Neural cell (in vitro differentiated cells): ENCODE data around the gene FOXL3. TPM values are rescaled to one million over a fixed set of nuclear protein-coding genes. Genes with fewer than 3 reads are reported as not detected.

ENCODE experiments used
- H2AFZ ChIP-seq: fragments of 200-600, 300-800 bp; sonication (generic), shearing (Covaris generic); 2 replicates; pipeline ENCODE4 v1.6.0; 2014; ENCODE audit warnings: low read depth, mild to moderate bottlenecking, antibody characterized with exemption, low read length, moderate library complexity
- H3F3A ChIP-seq: fragments of 200-600 bp; shearing (Covaris generic); 2 replicates; pipeline ENCODE4 v1.6.1; 2016; ENCODE audit warnings: mild to moderate bottlenecking, moderate library complexity, mixed read lengths, antibody characterized with exemption, low read length; ENCODE audit not compliant: insufficient read depth, poor library complexity, severe bottlenecking
- H3K27ac ChIP-seq: fragments of 200-600, 300-800 bp; sonication (generic), shearing (Covaris generic); 2 replicates; pipeline ENCODE4 v1.5.1; 2014; ENCODE audit warnings: mild to moderate bottlenecking, low read length, moderate library complexity
- H3K27me3 ChIP-seq: fragments of 300-800, 200-600 bp; sonication (generic), shearing (Covaris generic); 2 replicates; pipeline ENCODE4 v1.6.0; 2014; ENCODE audit warnings: mild to moderate bottlenecking, low read depth, low read length, moderate library complexity; ENCODE audit not compliant: insufficient read depth
- H3K36me3 ChIP-seq: fragments of 300-800, 200-600 bp; sonication (generic), shearing (Covaris generic); 2 replicates; pipeline ENCODE4 v1.5.1; 2014; ENCODE audit warnings: mild to moderate bottlenecking, antibody characterized with exemption, low read length, moderate library complexity; ENCODE audit not compliant: insufficient read depth
- H3K4me2 ChIP-seq: fragments of 300-800, 200-600 bp; sonication (generic), shearing (Covaris generic); 2 replicates; pipeline ENCODE4 v1.6.0; 2014; ENCODE audit warnings: mild to moderate bottlenecking, low read length
- H3K4me3 ChIP-seq: fragments of 300-800, 200-600 bp; sonication (generic), shearing (Covaris generic); 2 replicates; pipeline ENCODE4 v1.5.1; 2014; ENCODE audit warnings: mild to moderate bottlenecking, low read length, moderate library complexity
- H3K79me2 ChIP-seq: fragments of 200-600 bp; shearing (Covaris generic); replicated peaks from 2 replicates; pipeline ENCODE4 v1.6.0; 2014; ENCODE audit warnings: mild to moderate bottlenecking, low read length, moderate library complexity; ENCODE audit not compliant: insufficient read depth
- H3K9ac ChIP-seq: fragments of 300-800, 200-600 bp; sonication (generic), shearing (Covaris generic); 2 replicates; pipeline ENCODE4 v1.6.1; 2016; ENCODE audit warnings: mild to moderate bottlenecking, low read length, mixed read lengths
- H3K9me2 ChIP-seq: fragments of 200-600 bp; shearing (Covaris generic); 2 replicates; pipeline ENCODE4 v1.6.1; 2016; ENCODE audit warnings: mild to moderate bottlenecking, low read length, mixed read lengths; ENCODE audit not compliant: insufficient read depth
- H3K9me3 ChIP-seq: fragments of 200-600, 300-800 bp; sonication (generic), shearing (Covaris generic); 2 replicates; pipeline ENCODE4 v1.6.1; 2016; ENCODE audit warnings: mild to moderate bottlenecking, mixed run types, low read length, moderate library complexity, mixed read lengths
- H4K20me1 ChIP-seq: fragments of 200-600 bp; shearing (Covaris generic); 2 replicates; pipeline ENCODE4 v1.6.1; 2016; ENCODE audit warnings: mild to moderate bottlenecking, mixed run types; ENCODE audit not compliant: insufficient read depth
- CTCF ChIP-seq: fragments of 450-650 bp; IDR thresholded peaks from 2 replicates; pipeline ENCODE4 v1.5.1; 2014; ENCODE audit warnings: antibody characterized with exemption, mild to moderate bottlenecking, moderate library complexity; ENCODE audit not compliant: poor library complexity, severe bottlenecking
- EP300 ChIP-seq: fragments of 450-650 bp; conservative IDR thresholded peaks from 2 replicates; pipeline ENCODE4 v1.6.1; 2014; ENCODE audit warnings: antibody characterized with exemption, mild to moderate bottlenecking, moderate library complexity; ENCODE audit not compliant: poor library complexity, severe bottlenecking
- EZH2 ChIP-seq: fragments of 200-600, 300-800 bp; shearing (Covaris generic), sonication (generic); IDR thresholded peaks from 2 replicates; pipeline ENCODE4 v1.6.1; 2014; ENCODE audit warnings: antibody characterized with exemption, low read length, borderline replicate concordance, mild to moderate bottlenecking; ENCODE audit not compliant: insufficient read depth, poor library complexity, severe bottlenecking
- MXI1 ChIP-seq: fragments of 450-650 bp; conservative IDR thresholded peaks from 2 replicates; pipeline ENCODE4 v1.6.1; 2014; ENCODE audit warnings: antibody characterized with exemption, mild to moderate bottlenecking; ENCODE audit not compliant: poor library complexity, severe bottlenecking
- POLR2AphosphoS5 ChIP-seq: IDR thresholded peaks from 2 replicates; pipeline ENCODE4 v1.6.1; 2012
- RAD21 ChIP-seq: fragments of 450-650 bp; conservative IDR thresholded peaks from 2 replicates; pipeline ENCODE4 v1.6.1; 2014; ENCODE audit warnings: antibody characterized with exemption, mild to moderate bottlenecking, moderate library complexity
- REST ChIP-seq: IDR thresholded peaks from 2 replicates; pipeline ENCODE4 v1.6.1; 2012; ENCODE audit warnings: borderline replicate concordance
- SMC3 ChIP-seq: fragments of 450-650 bp; conservative IDR thresholded peaks from 2 replicates; pipeline ENCODE4 v1.6.1; 2014; ENCODE audit warnings: antibody characterized with exemption, mild to moderate bottlenecking, moderate library complexity; ENCODE audit not compliant: poor library complexity
- TAF1 ChIP-seq: IDR thresholded peaks from 2 replicates; pipeline ENCODE4 v1.6.1; 2012; ENCODE audit warnings: low read depth
- polyA plus RNA-seq: library from polyadenylated mRNA; depleted of rRNA; stranded (reverse); fragments of >200 nt; gene quantifications from 2 replicates; pipeline ENCODE4 v1.2.3, GENCODE V29; 2014

The FOXL3 gene
- polyA plus RNA-seq, 1 donor from 2014 or later = not detected

DNA sequence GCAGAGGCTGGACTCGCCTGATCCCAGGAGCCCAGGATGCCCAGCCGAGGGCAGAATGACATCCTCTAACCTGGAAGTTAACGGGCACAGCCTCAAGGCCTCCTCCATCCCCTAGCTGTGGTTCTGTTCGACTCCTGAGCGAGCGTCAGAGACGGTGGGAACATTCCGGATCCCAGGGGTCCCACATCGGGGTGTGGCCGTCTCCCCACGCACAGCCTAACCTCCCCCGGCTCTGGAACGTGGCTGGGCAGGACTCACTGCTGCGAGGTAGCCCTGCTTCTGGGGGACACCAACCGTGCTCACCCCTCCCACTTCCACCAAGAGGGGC lies 8.4 kb downstream of the FOXL3 start (continued):
- TF ChIP-seq EZH2 = no peak

- Histone ChIP-seq H3K4me2 (no peak overlapping the region), H3K9ac (no peak overlapping the region), H3K27me3 (no peaks in the 10 kb centered on the region), H2AFZ (no peak overlapping the region), H4K20me1 (no peaks in the 10 kb centered on the region), H3K79me2 (no peaks in the 10 kb centered on the region), H3K9me2 (no peaks in the 10 kb centered on the region), H3K4me3 (no peak overlapping the region), H3K27ac (no peak overlapping the region), H3K9me3 (no peaks in the 10 kb centered on the region), H3F3A (no peaks in the 10 kb centered on the region), H3K36me3 (no peaks in the 10 kb centered on the region)
- TF ChIP-seq POLR2AphosphoS5 (no peak), REST (no peak), MXI1 (no peak), RAD21 (no peak)
These were observed 8.8 kb downstream of the FOXL3 start for GRCh38 chr7:298743-299142.

DNA sequence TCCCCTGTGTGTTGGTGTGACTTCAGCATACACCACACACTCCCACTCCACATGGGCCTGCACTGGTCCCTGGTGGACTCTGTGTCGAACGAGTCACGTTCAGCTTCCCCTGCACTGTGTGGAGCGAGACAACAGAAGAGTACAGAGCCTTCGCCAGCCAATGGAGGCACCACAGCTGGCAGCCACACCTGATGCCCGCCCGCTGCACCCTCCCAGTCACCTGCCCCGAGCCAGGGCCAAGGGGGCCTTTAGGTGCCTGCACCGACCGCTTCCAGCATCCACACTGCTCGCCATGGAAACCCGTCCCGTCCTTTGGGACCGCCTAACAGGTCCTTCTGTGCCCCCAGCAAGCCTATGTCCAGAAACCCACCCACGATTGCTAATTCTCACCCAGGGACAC lies 9.2 kb downstream of the FOXL3 start:
- Histone ChIP-seq H3K9ac (no peak overlapping the region), H3K27me3 (no peaks in the 10 kb centered on the region), H4K20me1 (no peaks in the 10 kb centered on the region), H3K9me3 (no peaks in the 10 kb centered on the region), H3F3A (no peaks in the 10 kb centered on the region), H3K9me2 (no peaks in the 10 kb centered on the region), H2AFZ (no peak overlapping the region), H3K79me2 (no peaks in the 10 kb centered on the region), H3K36me3 (no peaks in the 10 kb centered on the region), H3K4me3 (no peak overlapping the region), H3K4me2 (no peak overlapping the region), H3K27ac (no peak overlapping the region)
- no peak for TF ChIP-seq SMC3
- TF ChIP-seq EZH2 = no peak
- TF ChIP-seq CTCF = no peak
- TF ChIP-seq POLR2AphosphoS5 = no peak
- TF ChIP-seq TAF1 = no peak
- no peak for TF ChIP-seq MXI1
- TF ChIP-seq EP300 = no peak
- TF ChIP-seq REST = no peak
- no peak for TF ChIP-seq RAD21
